NCI-H774 (cell line): ENCODE data around the gene SMCO4.
"Not testable (repeated sequence)": the region's sequence is repeated elsewhere in the genome, so short reads cannot be mapped to it uniquely, and the experiment has no call there.

Source experiments
- DNase-seq: peaks from one replicate; lab custom pipeline; 2025; lab: John Stamatoyannopoulos, UW

The SMCO4 gene

GRCh38 chr11:93543292-93543977 is at the start of gene SMCO4:
TSS of gene SMCO4 (minus strand) at chr11:93543391. CDS start at chr11:93479189, 64,202 bp downstream.
- peak; percentile 91 for DNase-seq

GRCh38 chr11:93591247-93591898 is 48.2 kb upstream of the SMCO4 start:
- no peak for DNase-seq

GRCh38 chr11:93589347-93589746 is 46.2 kb upstream of the SMCO4 start:
- no peak for DNase-seq

- no peak for DNase-seq
These were observed 44.8 kb upstream of the SMCO4 start for GRCh38 chr11:93587858-93588581.

- peak; percentile 88 for DNase-seq
These were observed 44.2 kb upstream of the SMCO4 start for GRCh38 chr11:93587425-93587824.

GRCh38 chr11:93585758-93586157 is 42.6 kb upstream of the SMCO4 start:
- peak; percentile 33 for DNase-seq

- DNase-seq = no peak
These were observed 40.3 kb upstream of the SMCO4 start for GRCh38 chr11:93583490-93583889.

- no peak for DNase-seq
These were observed 36.1 kb upstream of the SMCO4 start for GRCh38 chr11:93579187-93579751.

- no peak for DNase-seq
These were observed 34.1 kb upstream of the SMCO4 start for GRCh38 chr11:93577286-93577685.

- not testable (repeated sequence) for DNase-seq
These were observed 33.7 kb upstream of the SMCO4 start for GRCh38 chr11:93576870-93577269.

GRCh38 chr11:93574638-93575220 is 31.5 kb upstream of the SMCO4 start:
- DNase-seq = no peak

- DNase-seq = no peak
These were observed 30.0 kb upstream of the SMCO4 start for GRCh38 chr11:93573184-93573583.

- no peak for DNase-seq
These were observed 29.4 kb upstream of the SMCO4 start for GRCh38 chr11:93572621-93573020.

GRCh38 chr11:93572171-93572570 is 29.0 kb upstream of the SMCO4 start:
- no peak for DNase-seq

GRCh38 chr11:93571612-93572011 is 28.4 kb upstream of the SMCO4 start:
- no peak for DNase-seq

GRCh38 chr11:93570759-93571413 is 27.7 kb upstream of the SMCO4 start:
- DNase-seq = peak; percentile 52

GRCh38 chr11:93569496-93569895 is 26.3 kb upstream of the SMCO4 start:
- DNase-seq = no peak

- no peak for DNase-seq
These were observed 25.5 kb upstream of the SMCO4 start for GRCh38 chr11:93568726-93569125.

GRCh38 chr11:93567401-93567895 is 24.3 kb upstream of the SMCO4 start:
- no peak for DNase-seq

GRCh38 chr11:93564895-93565294 is 21.7 kb upstream of the SMCO4 start:
- no peak for DNase-seq

GRCh38 chr11:93563857-93564256 is 20.7 kb upstream of the SMCO4 start:
- no peak for DNase-seq
